ENCODE results near the gene RERE. TPM values are rescaled to one million over a fixed set of nuclear protein-coding genes. Genes with fewer than 3 reads are reported as not detected.

The RERE gene
- total RNA-seq, 2 experiments from 2014 or later = 73.1 to 211 TPM

DNA sequence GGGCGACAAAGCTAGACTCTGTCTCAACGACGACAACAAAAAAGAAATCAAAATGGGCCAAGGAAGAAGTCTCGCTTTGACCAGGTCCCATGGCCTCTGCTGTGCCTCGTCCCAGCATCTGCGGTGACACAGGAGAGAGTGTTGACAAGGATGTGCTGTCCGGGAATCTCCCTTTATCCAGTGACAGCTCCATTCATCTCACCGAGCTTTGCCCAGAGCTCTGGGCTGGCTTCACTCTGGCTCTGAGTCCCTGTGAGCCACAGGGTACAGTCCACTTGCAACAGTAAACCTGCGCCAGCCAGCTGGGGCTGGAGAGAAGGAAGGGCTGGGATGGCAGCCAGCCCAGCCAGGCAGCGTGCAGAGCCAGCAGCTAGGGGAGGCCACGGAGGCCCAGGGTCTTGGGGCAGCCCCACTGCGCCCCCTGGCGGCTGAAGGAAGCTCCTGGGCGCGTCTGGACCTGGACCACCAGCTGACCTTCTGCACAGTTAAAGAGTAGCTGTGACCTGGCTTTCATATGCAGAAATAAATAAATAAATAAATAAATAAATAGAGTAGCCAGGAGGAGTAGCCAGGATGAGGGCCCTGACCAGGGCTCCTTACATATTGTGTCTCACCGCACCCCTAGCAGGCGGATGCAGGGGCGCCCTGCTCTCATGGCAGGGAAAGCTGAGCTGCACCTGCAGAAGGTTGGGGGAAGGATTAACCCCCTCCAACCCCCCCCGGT lies 31.4 kb upstream of the RERE start:
- ChIA-PET POLR2A (interaction anchor here (0.5 to 1.5 kb wide), 8 partner anchors 12 to 186 kb away, joined by 3 read pairs; partner anchors contain the start of gene ENO1), CTCF (ENCODE audit: unreplicated experiment) (interaction anchor here (0.5 to 1.6 kb wide), 6 partner anchors 9 to 386 kb away, joined by 3 to 5 read pairs (median 4); no protein-coding TSS in a partner anchor)
- no TSS peak for BruUV-seq (replicated peaks)
- intact Hi-C loops (cut with micrococcal nuclease; ENCODE audit: unreplicated experiment) = loop anchor here (1.0 kb wide), 2 partner anchors 123 to 288 kb away; no protein-coding TSS in a partner anchor
- TF ChIP-seq, protein P1, sequence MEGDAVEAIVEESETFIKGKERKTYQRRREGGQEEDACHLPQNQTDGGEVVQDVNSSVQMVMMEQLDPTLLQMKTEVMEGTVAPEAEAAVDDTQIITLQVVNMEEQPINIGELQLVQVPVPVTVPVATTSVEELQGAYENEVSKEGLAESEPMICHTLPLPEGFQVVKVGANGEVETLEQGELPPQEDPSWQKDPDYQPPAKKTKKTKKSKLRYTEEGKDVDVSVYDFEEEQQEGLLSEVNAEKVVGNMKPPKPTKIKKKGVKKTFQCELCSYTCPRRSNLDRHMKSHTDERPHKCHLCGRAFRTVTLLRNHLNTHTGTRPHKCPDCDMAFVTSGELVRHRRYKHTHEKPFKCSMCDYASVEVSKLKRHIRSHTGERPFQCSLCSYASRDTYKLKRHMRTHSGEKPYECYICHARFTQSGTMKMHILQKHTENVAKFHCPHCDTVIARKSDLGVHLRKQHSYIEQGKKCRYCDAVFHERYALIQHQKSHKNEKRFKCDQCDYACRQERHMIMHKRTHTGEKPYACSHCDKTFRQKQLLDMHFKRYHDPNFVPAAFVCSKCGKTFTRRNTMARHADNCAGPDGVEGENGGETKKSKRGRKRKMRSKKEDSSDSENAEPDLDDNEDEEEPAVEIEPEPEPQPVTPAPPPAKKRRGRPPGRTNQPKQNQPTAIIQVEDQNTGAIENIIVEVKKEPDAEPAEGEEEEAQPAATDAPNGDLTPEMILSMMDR (conservative IDR thresholded peaks at IDR 0.05; ENCODE audit: low read length) = peak; percentile 88
- no peak for TF ChIP-seq EZH2phosphoT487 (IDR thresholded peaks at IDR 0.05; ENCODE audit: borderline replicate concordance, low read depth, low read length)
- H3K27ac ChIP-seq (ENCODE audit: low read depth, low read length, poor library complexity, severe bottlenecking) = no peak overlapping the region
- no peaks in the 10 kb centered on the region for H3K36me3 ChIP-seq (ENCODE audit: insufficient read depth, low read length)
- no peak overlapping the region for H3K4me3 ChIP-seq (ENCODE audit: low read depth, low read length, poor library complexity, severe bottlenecking)
- H4K20me1 ChIP-seq (ENCODE audit: insufficient read depth, low read length) = no peaks in the 10 kb centered on the region
- peaks cover 9% of the 10 kb centered on the region for H3K4me1 ChIP-seq (ENCODE audit: insufficient read depth, low read length, poor library complexity, severe bottlenecking)
- H3K9me3 ChIP-seq (ENCODE audit: low read length) = no peaks in the 10 kb centered on the region
- 0 out of 2 replicates have a peak overlapping the region, but pooled peaks have one; percentile 11 for H2AFZ ChIP-seq (ENCODE audit: low read length)
- H3K9me2 ChIP-seq (ENCODE audit: insufficient read depth, low read length) = no peaks in the 10 kb centered on the region
- H3K4me2 ChIP-seq (ENCODE audit: low read length) = no peak overlapping the region
- peak; percentile 82 for DNase-seq (ENCODE audit: low spot score)
- no peaks in the 10 kb centered on the region for H3K79me2 ChIP-seq (ENCODE audit: insufficient read depth, low read depth, low read length)

DNA sequence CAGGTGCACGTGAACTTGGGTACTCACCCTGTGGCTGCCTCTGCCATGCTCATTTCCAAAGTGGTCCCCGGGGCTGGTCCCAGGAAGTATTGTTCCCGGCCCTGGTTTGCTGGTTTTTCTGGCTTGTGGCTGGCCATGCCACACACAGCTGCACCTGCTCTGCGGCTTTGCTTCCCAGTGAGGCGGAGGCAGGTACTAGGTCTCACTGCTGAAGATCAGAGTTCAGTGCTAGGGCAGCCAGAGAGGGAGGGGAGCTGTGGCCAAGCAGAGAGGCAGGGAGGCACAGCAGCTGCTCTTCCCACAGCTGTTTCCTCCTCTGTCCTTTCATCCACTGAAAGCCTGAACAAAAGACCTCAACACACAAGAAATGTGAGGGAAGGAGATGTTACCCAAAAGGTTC lies 30.6 kb upstream of the RERE start:
- Histone ChIP-seq H3K4me3 (ENCODE audit: low read depth, low read length, poor library complexity, severe bottlenecking) (no peak overlapping the region), H3K9me3 (ENCODE audit: low read length) (no peaks in the 10 kb centered on the region), H3K36me3 (ENCODE audit: insufficient read depth, low read length) (no peaks in the 10 kb centered on the region), H4K20me1 (ENCODE audit: insufficient read depth, low read length) (no peaks in the 10 kb centered on the region), H2AFZ (ENCODE audit: low read length) (no peak overlapping the region), H3K4me1 (ENCODE audit: insufficient read depth, low read length, poor library complexity, severe bottlenecking) (peaks cover 9% of the 10 kb centered on the region), H3K4me2 (ENCODE audit: low read length) (no peak overlapping the region), H3K27ac (ENCODE audit: low read depth, low read length, poor library complexity, severe bottlenecking) (no peak overlapping the region), H3K79me2 (ENCODE audit: insufficient read depth, low read depth, low read length) (no peaks in the 10 kb centered on the region), H3K9me2 (ENCODE audit: insufficient read depth, low read length) (no peaks in the 10 kb centered on the region)
- no TSS peak for BruUV-seq (replicated peaks)
- ChIA-PET POLR2A (interaction anchor here (0.7 to 1.5 kb wide), 2 partner anchors 11 to 26 kb away, joined by 3 read pairs; no protein-coding TSS in a partner anchor), CTCF (ENCODE audit: unreplicated experiment) (interaction anchor here (0.6 to 1.6 kb wide), 4 partner anchors 8 to 33 kb away, joined by 3 to 4 read pairs (median 4); no protein-coding TSS in a partner anchor)
- no peak for DNase-seq (ENCODE audit: low spot score)
- intact Hi-C loops (cut with micrococcal nuclease; ENCODE audit: unreplicated experiment) = no loop called here
- no peak for TF ChIP-seq EZH2phosphoT487 (IDR thresholded peaks at IDR 0.05; ENCODE audit: borderline replicate concordance, low read depth, low read length)
- TF ChIP-seq, protein P1 (conservative IDR thresholded peaks at IDR 0.05; ENCODE audit: low read length) = no peak

DNA sequence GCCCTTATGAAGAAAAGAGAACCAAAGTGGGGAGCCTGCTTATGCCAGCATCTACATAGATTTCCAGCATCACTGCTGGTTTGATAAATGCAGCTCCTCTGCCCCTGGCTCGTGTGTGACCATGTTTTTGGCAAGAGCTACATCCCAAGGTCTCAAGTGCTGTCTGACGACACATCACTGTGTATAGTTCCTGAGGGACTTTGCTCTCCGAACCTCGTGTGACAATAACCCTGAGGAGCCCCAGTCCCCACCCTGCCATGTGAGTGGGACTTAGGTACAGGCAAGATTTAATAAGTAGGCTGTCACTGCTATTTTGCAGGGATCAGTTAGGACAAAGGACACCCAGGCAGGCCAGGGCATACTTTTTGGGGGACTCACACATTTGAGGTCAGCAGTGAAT lies 28.8 kb upstream of the RERE start:
- BruUV-seq (replicated peaks) = no TSS peak
- DNase-seq (ENCODE audit: low spot score) = no peak
- Histone ChIP-seq H4K20me1 (ENCODE audit: insufficient read depth, low read length) (no peaks in the 10 kb centered on the region), H3K9me3 (ENCODE audit: low read length) (no peaks in the 10 kb centered on the region), H3K9me2 (ENCODE audit: insufficient read depth, low read length) (no peaks in the 10 kb centered on the region), H3K4me1 (ENCODE audit: insufficient read depth, low read length, poor library complexity, severe bottlenecking) (peaks cover 9% of the 10 kb centered on the region), H3K4me2 (ENCODE audit: low read length) (no peak overlapping the region), H3K79me2 (ENCODE audit: insufficient read depth, low read depth, low read length) (no peaks in the 10 kb centered on the region), H3K36me3 (ENCODE audit: insufficient read depth, low read length) (no peaks in the 10 kb centered on the region), H3K4me3 (ENCODE audit: low read depth, low read length, poor library complexity, severe bottlenecking) (no peak overlapping the region), H3K27ac (ENCODE audit: low read depth, low read length, poor library complexity, severe bottlenecking) (no peak overlapping the region), H2AFZ (ENCODE audit: low read length) (no peak overlapping the region)
- TF ChIP-seq, protein P1 (conservative IDR thresholded peaks at IDR 0.05; ENCODE audit: low read length) = no peak
- no peak for TF ChIP-seq EZH2phosphoT487 (IDR thresholded peaks at IDR 0.05; ENCODE audit: borderline replicate concordance, low read depth, low read length)
- ChIA-PET POLR2A (interaction anchor here (0.7 kb wide), 1 partner anchor 519 kb away, joined by 3 read pairs; no protein-coding TSS in a partner anchor), CTCF (ENCODE audit: unreplicated experiment) (no interaction called here)
- intact Hi-C loops (cut with micrococcal nuclease; ENCODE audit: unreplicated experiment) = no loop called here

All from OCI-LY7 (cell line).